Sigmoid colon (tissue), 4 donors: Measurements from ENCODE around the gene OGG1.

ENCODE experiments used
- EP300 ChIP-seq, 4 donors: sonication (generic); formaldehyde crosslinking; IDR thresholded peaks; one replicate each; pipeline ENCODE4 v1.6.1; 2017; ENCODE audit warnings: antibody characterized with exemption in 4 of 4
- POLR2A ChIP-seq, 2 donors: fragments of 450-650 bp; IDR thresholded peaks; one replicate each; pipeline ENCODE4 v1.6.1; 2016; ENCODE audit warnings: antibody characterized with exemption in 2 of 2, mild to moderate bottlenecking in 2 of 2, moderate library complexity in 2 of 2
- POLR2AphosphoS5 ChIP-seq, 4 donors: sonication (generic); formaldehyde crosslinking; IDR thresholded peaks; one replicate each; pipeline ENCODE4 v1.6.1; 2017; ENCODE audit warnings: antibody characterized with exemption in 4 of 4
- TF ChIP-seq, protein P1 (sequence below), 4 experiments: fragments of 450-650 bp in 3 of 4; fragments of 200-600 bp in 1 of 4; IDR thresholded peaks; one replicate each; pipeline ENCODE4 v1.5.1; 2016 to 2019; ENCODE audit warnings: antibody characterized with exemption in 4 of 4, mild to moderate bottlenecking in 3 of 4, moderate library complexity in 2 of 4

DNA sequence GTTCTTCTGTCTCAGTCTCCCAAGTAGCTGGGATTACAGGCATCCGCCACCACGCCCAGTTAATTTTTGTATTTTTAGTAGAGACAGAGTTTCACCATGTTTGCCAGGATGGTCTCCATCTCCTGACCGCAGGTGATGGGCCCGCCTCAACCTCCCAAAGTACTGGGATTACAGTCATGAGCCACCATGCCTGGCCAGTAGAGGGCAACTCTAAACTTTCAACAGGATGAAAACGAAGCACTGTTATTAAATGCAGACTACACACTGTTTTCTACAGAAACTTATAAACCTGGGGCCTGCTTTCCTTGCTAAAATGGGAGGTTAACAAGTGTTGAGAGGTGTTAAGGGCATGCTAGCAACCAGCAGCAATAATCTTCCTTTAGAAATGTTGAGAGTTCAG is 50.8 kb downstream of the OGG1 start:
- TF ChIP-seq, protein P1, sequence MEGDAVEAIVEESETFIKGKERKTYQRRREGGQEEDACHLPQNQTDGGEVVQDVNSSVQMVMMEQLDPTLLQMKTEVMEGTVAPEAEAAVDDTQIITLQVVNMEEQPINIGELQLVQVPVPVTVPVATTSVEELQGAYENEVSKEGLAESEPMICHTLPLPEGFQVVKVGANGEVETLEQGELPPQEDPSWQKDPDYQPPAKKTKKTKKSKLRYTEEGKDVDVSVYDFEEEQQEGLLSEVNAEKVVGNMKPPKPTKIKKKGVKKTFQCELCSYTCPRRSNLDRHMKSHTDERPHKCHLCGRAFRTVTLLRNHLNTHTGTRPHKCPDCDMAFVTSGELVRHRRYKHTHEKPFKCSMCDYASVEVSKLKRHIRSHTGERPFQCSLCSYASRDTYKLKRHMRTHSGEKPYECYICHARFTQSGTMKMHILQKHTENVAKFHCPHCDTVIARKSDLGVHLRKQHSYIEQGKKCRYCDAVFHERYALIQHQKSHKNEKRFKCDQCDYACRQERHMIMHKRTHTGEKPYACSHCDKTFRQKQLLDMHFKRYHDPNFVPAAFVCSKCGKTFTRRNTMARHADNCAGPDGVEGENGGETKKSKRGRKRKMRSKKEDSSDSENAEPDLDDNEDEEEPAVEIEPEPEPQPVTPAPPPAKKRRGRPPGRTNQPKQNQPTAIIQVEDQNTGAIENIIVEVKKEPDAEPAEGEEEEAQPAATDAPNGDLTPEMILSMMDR (IDR thresholded peaks at IDR 0.05), result no peak
- no peak for TF ChIP-seq POLR2AphosphoS5 (IDR thresholded peaks at IDR 0.05)
- TF ChIP-seq POLR2A (IDR thresholded peaks at IDR 0.05), result no peak
- no peak for TF ChIP-seq EP300 (IDR thresholded peaks at IDR 0.05)
